Breast epithelium (tissue), 4 donors: ENCODE results near the gene SYT2. TPM values are rescaled to one million over a fixed set of nuclear protein-coding genes. Genes with fewer than 3 reads are reported as not detected.
A peak's percentile ranks its signal among the peaks of the same experiment; 100 is the strongest.
"Not testable (repeated sequence)": the region's sequence is repeated elsewhere in the genome, so short reads cannot be mapped to it uniquely, and the experiment has no call there.

ENCODE experiments used
- DNase-seq, 2 donors: peaks; one replicate each; pipeline ENCODE4 v3.0.0-alpha.2; 2019; ENCODE audit warnings: low spot score in 2 of 2
- H3K27ac ChIP-seq, 2 donors: fragments of 200-600 bp; sonication (generic) in 1 of 2; one replicate each; pipeline ENCODE4 v1.5.1; 2016 to 2019; ENCODE audit warnings: mild to moderate bottlenecking in 1 of 2
- H3K27me3 ChIP-seq, 2 donors: fragments of 200-600 bp; sonication (generic) in 1 of 2; one replicate each; pipeline versions ENCODE4 v1.5.1 to v1.6.0; 2017 to 2019; ENCODE audit warnings: control low read depth in 1 of 2, mild to moderate bottlenecking in 1 of 2
- H3K36me3 ChIP-seq: fragments of 200-600 bp; one replicate; pipeline ENCODE4 v1.5.1; 2019
- H3K4me1 ChIP-seq, 2 donors: fragments of 200-600 bp; sonication (generic); one replicate each; pipeline ENCODE4 v1.5.1; 2016 to 2019; ENCODE audit warnings: control low read depth in 1 of 2
- H3K4me3 ChIP-seq, 3 donors: fragments of 200-600 bp; sonication (generic); 1 replicate in 2 of 3; 2 replicates in 1 of 3; pipeline ENCODE4 v1.5.1; 2016 to 2019; ENCODE audit warnings: mild to moderate bottlenecking in 3 of 3, moderate library complexity in 2 of 3
- H3K9me3 ChIP-seq, 2 donors: fragments of 200-600 bp; sonication (generic) in 1 of 2; one replicate each; pipeline ENCODE4 v1.5.1; 2016 to 2019; ENCODE audit warnings: control low read depth in 1 of 2
- POLR2A ChIP-seq: fragments of 450-650 bp; IDR thresholded peaks from one replicate; pipeline ENCODE4 v1.6.1; 2016; ENCODE audit warnings: antibody characterized with exemption, mild to moderate bottlenecking, moderate library complexity
- POLR2AphosphoS5 ChIP-seq, 3 donors: sonication (generic); formaldehyde crosslinking; IDR thresholded peaks; one replicate each; pipeline ENCODE4 v1.6.1; 2017; ENCODE audit warnings: antibody characterized with exemption in 3 of 3
- intact Hi-C: fragments of 100-400 bp; cut with DNase I; formaldehyde crosslinking; loops from one replicate; pipeline ENCODE4 v1.15.1; 2023; ENCODE audit warnings: low total_unique reads
- total RNA-seq, 3 donors: library from RNA; depleted of rRNA; stranded (reverse); fragments of >200 nt; gene quantifications; one replicate each; pipeline ENCODE4 v1.1.0, GENCODE V29; 2016
- TF ChIP-seq, protein P1 (sequence below), 3 donors: fragments of 450-650 bp; IDR thresholded peaks; one replicate each; pipeline ENCODE4 v1.5.1; 2016 to 2017; ENCODE audit warnings: antibody characterized with exemption in 3 of 3, mild to moderate bottlenecking in 3 of 3, moderate library complexity in 3 of 3

SYT2 gene
- total RNA-seq, 3 donors from 2014 or later = under 0.01 to 0.15 (median under 0.01) TPM

DNA sequence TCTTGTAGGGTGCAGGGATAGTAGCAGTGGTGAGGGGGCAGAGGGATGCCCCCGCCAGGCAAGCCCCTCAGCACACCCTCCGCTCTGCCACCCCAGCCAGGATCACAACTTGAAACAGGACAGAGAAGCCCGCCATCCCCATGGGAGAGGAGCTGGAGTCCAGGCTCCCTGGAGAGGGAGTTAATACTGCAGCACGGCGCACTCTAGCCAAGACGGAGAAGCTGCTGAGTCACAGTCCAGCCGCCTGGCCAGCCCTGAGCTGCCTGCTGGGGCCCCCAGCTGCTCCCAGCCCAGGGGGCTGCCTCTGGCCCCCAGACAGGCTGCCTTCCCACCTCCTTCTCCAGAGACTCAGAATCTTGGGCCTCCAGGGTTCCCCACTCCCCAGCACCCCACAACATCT lies 87.2 kb downstream of the SYT2 start:
- Histone ChIP-seq H3K4me3 (peak overlapping the region in 1 of 3 donors; percentile 43), H3K4me1 (no peaks in the 10 kb centered on the region), H3K36me3 (no peaks in the 10 kb centered on the region), H3K27ac (no peak overlapping the region), H3K27me3 (no peaks in the 10 kb centered on the region), H3K9me3 (no peaks in the 10 kb centered on the region)
- DNase-seq = no peak
- TF ChIP-seq, protein P1, sequence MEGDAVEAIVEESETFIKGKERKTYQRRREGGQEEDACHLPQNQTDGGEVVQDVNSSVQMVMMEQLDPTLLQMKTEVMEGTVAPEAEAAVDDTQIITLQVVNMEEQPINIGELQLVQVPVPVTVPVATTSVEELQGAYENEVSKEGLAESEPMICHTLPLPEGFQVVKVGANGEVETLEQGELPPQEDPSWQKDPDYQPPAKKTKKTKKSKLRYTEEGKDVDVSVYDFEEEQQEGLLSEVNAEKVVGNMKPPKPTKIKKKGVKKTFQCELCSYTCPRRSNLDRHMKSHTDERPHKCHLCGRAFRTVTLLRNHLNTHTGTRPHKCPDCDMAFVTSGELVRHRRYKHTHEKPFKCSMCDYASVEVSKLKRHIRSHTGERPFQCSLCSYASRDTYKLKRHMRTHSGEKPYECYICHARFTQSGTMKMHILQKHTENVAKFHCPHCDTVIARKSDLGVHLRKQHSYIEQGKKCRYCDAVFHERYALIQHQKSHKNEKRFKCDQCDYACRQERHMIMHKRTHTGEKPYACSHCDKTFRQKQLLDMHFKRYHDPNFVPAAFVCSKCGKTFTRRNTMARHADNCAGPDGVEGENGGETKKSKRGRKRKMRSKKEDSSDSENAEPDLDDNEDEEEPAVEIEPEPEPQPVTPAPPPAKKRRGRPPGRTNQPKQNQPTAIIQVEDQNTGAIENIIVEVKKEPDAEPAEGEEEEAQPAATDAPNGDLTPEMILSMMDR (IDR thresholded peaks at IDR 0.05) = no peak
- no peak for TF ChIP-seq POLR2A
- TF ChIP-seq POLR2AphosphoS5 (IDR thresholded peaks at IDR 0.05) = no peak
- intact Hi-C loops = no loop called here

DNA sequence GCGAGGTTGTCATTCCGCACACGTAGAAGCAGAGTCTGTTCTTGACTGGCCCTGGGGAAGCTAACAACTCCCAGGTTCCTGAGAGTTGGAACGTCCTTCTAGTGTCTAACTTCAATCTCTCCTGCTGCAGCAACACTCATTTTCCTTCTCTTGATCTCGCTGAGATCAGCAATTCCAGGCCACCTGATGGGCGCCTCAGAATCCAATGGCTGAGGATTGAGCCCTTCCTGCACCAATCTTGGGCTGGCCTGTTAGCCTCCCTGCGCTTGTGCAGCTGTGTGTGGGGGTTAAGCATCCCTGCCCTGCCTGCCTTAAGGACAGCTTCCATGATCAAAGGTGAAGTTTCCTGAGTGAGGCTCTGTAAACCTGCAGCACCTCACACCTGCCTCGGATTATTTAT lies 87.9 kb downstream of the SYT2 start:
- TF ChIP-seq POLR2AphosphoS5 (IDR thresholded peaks at IDR 0.05) (no peak), POLR2A (no peak)
- TF ChIP-seq, protein P1 (IDR thresholded peaks at IDR 0.05) = no peak
- intact Hi-C loops = no loop called here
- no peaks in the 10 kb centered on the region for H3K27me3 ChIP-seq
- no peaks in the 10 kb centered on the region for H3K9me3 ChIP-seq
- no peak overlapping the region for H3K27ac ChIP-seq
- H3K36me3 ChIP-seq = no peaks in the 10 kb centered on the region
- no peak for DNase-seq
- H3K4me1 ChIP-seq = no peaks in the 10 kb centered on the region
- H3K4me3 ChIP-seq = no peak overlapping the region

DNA sequence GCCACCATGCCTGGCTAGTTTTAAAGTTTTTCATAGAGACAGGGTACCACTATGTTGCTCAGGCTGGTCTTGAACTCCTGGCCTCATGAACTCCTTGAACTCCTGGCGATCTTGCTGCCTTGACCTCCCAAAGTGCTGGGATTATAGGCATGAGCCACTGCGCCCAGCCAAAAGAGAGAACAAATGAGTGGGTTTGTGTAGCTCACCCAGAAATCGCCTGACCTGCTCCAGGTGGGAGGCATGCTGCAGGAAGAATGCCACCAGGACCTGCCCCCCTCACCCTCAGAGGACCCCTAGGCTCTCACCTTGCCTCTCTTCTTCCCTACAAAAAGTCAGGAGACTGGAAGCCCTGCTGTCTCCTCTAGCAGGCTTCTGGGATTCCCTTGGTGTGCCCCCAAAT lies 88.8 kb downstream of the SYT2 start:
- TF ChIP-seq, protein P1 (IDR thresholded peaks at IDR 0.05) = no peak
- no peak for TF ChIP-seq POLR2AphosphoS5 (IDR thresholded peaks at IDR 0.05)
- TF ChIP-seq POLR2A = no peak
- intact Hi-C loops = no loop called here
- no peak for DNase-seq
- H3K27me3 ChIP-seq = no peaks in the 10 kb centered on the region
- no peaks in the 10 kb centered on the region for H3K9me3 ChIP-seq
- H3K4me1 ChIP-seq = no peaks in the 10 kb centered on the region
- no peaks in the 10 kb centered on the region for H3K36me3 ChIP-seq
- no peak overlapping the region for H3K27ac ChIP-seq
- no peak overlapping the region for H3K4me3 ChIP-seq

DNA sequence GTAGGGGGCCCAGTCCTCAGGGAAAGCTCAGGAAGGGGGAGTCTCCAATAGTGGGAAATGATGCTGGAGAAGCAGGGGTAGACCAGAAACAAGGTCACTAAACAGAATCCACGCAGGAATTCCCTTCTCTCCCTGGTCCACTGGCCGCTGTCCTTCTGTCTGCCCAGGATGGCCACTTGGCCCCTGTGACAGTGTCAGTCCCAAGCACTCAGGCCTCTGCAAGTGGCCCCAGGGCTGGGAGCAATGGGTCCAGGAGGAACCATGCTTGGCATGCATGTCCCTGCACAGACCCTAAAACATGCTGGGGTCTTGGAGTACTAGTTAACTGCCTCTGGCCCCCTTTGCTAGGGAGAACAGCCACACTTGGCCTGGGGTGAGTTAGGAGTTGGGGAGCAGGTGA lies 90.2 kb downstream of the SYT2 start:
- H3K27ac ChIP-seq, H3K9me3 ChIP-seq, H3K27me3 ChIP-seq, intact Hi-C loops, H3K4me1 ChIP-seq, H3K4me3 ChIP-seq, H3K36me3 ChIP-seq, DNase-seq: not testable (repeated sequence)

DNA sequence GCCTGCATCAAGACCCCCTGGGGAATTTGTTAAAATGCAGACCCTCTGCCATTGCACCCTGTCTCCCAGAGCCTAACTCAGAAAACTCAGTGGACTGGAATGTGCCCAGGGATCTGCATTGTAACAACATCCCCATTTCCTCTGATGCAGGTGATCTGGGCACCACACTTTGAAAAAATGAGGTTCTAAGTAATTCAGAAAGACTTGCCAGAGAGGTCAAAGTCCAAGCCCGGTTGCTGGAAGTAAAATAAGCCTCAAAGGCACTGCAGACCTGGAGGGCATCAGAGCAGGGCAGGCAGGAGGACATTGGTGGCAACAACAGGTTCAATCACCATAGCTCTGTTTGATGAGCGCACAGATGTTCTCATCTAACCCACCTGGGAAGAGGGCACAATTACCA lies 90.7 kb downstream of the SYT2 start:
- intact Hi-C loops = no loop called here
- Histone ChIP-seq H3K36me3 (no peaks in the 10 kb centered on the region), H3K9me3 (no peaks in the 10 kb centered on the region), H3K27ac (no peak overlapping the region), H3K4me1 (no peaks in the 10 kb centered on the region), H3K27me3 (no peaks in the 10 kb centered on the region), H3K4me3 (no peak overlapping the region)
- DNase-seq = no peak
- TF ChIP-seq POLR2A (no peak), POLR2AphosphoS5 (IDR thresholded peaks at IDR 0.05) (no peak)
- TF ChIP-seq, protein P1 (IDR thresholded peaks at IDR 0.05) = no peak

DNA sequence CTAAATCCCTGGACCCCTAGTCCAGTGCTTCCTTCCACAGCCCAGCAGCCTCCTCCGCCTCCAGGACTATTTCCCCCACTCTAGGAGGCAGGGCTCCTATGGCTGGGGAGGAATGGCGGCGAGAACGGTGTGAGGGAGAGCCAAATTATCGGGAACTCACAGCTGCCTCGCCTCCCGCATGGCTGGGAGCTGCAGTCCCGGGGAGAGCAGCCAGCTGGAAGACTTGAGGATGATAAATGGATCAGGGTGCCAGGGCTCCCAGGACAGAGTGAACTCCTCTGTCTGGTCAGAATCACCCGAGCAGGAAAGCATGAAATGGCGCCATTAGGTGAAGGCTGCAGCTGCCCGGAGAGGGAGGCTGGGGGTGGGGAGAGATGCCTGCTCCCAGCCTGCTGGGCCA lies 91.2 kb downstream of the SYT2 start:
- H3K4me3 ChIP-seq, H3K9me3 ChIP-seq, H3K4me1 ChIP-seq, H3K27ac ChIP-seq, H3K36me3 ChIP-seq, DNase-seq, H3K27me3 ChIP-seq, intact Hi-C loops: not testable (repeated sequence)
